Measurements from ENCODE around the gene DIO1. TPM values are rescaled to one million over a fixed set of nuclear protein-coding genes. Genes with fewer than 3 reads are reported as not detected.

The DIO1 gene
- total RNA-seq, 1 experiment from 2014 or later = not detected

DNA sequence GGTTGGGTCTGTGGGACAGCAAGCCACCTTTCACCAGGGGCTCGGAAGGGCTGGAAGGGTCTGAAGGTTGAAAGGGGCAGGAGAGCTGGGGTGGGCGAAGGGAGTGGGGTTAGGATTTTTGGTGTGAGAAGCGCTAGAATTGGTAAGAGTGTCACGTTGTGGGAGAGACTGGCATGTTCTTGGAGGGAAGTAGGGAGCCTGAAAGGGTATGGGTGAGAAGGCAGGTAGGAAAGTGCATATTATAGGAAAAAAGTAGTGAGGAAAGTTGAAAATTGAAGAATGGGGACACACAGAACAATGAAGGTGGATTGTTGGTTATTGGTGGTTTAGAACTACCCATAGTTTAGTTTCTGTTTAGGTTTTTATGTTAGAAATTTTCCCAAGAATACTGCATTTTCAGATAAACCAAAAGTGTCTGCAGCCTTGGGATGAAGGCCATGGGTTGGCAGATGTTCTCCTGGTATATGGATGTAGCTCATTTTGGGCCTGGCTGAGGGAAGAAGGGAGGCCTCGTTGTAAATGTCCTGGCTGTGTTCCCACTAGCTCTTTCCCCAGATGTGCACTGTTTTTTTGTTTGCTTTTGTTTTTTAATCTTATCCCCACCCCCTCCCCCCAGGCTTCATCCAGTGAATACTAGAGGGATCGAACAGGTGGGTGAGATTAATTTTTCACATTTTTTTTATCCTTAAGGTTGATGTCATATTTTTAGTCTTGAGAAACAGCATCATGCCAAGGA is 53.4 kb downstream of the DIO1 start:
- CTCF ChIA-PET = interaction anchor here (1.2 kb wide), 1 partner anchor 33 kb away, joined by 3 read pairs; no protein-coding TSS in a partner anchor
- peaks cover 4% of the 10 kb centered on the region for H3K4me1 ChIP-seq (ENCODE audit: insufficient read depth, low read length, poor library complexity, severe bottlenecking)
- TF ChIP-seq CTCF (conservative IDR thresholded peaks at IDR 0.05; ENCODE audit: low read depth, low read length) (no peak), EZH2 (IDR thresholded peaks at IDR 0.05; ENCODE audit: borderline replicate concordance, low read depth, low read length, poor library complexity, severe bottlenecking) (no peak)
- no peak for DNase-seq (ENCODE audit: low spot score)
- BruUV-seq (replicated peaks) = no TSS peak
- peak overlapping the region; percentile 47 for H3K27ac ChIP-seq (ENCODE audit: low read depth, low read length, poor library complexity, severe bottlenecking)
- POLR2A ChIA-PET (ENCODE audit: low non-redundant PET) = no interaction called here
- no peaks in the 10 kb centered on the region for H3K27me3 ChIP-seq (replicated peaks; ENCODE audit: insufficient read depth, low read depth, low read length, poor library complexity)
- H3K4me3 ChIP-seq (ENCODE audit: low read depth, low read length, poor library complexity, severe bottlenecking) = peak overlapping the region; percentile 63
- H3K9me3 ChIP-seq (ENCODE audit: low read depth, low read length, poor library complexity, severe bottlenecking) = no peaks in the 10 kb centered on the region
- intact Hi-C loops (cut with micrococcal nuclease; ENCODE audit: unreplicated experiment) = loop anchor here (5.0 kb wide), 1 partner anchor 70 kb away; no protein-coding TSS in a partner anchor
- no peaks in the 10 kb centered on the region for H3K36me3 ChIP-seq (ENCODE audit: insufficient read depth, low read length, poor library complexity, severe bottlenecking)

DNA sequence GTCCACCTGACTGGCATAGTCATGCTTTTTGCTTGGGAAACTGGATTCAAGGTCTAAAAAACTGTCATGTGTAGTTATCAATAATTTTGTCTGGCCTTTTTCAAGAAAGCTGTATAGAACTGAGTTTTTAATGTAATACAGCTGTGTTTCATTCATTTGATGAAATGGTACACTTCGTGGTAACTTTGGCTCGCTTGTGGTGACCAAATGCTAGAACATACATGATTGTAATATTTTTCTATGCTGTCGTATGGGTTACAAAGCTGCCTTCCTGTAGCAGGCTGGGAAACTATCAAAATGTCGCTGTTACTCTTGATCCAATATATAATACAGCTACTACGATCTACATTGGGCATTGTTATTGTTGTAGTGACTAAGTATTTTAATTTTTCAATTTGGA is 54.3 kb downstream of the DIO1 start:
- TF ChIP-seq EZH2 (IDR thresholded peaks at IDR 0.05; ENCODE audit: borderline replicate concordance, low read depth, low read length, poor library complexity, severe bottlenecking) (no peak), CTCF (conservative IDR thresholded peaks at IDR 0.05; ENCODE audit: low read depth, low read length) (no peak)
- intact Hi-C loops (cut with micrococcal nuclease; ENCODE audit: unreplicated experiment) = loop anchor here (5.0 kb wide), 1 partner anchor 71 kb away; no protein-coding TSS in a partner anchor
- POLR2A ChIA-PET (ENCODE audit: low non-redundant PET) = no interaction called here
- DNase-seq (ENCODE audit: low spot score) = no peak
- no TSS peak for BruUV-seq (replicated peaks)
- H3K27ac ChIP-seq (ENCODE audit: low read depth, low read length, poor library complexity, severe bottlenecking) = no peak overlapping the region
- H3K27me3 ChIP-seq (replicated peaks; ENCODE audit: insufficient read depth, low read depth, low read length, poor library complexity) = no peaks in the 10 kb centered on the region
- H3K4me1 ChIP-seq (ENCODE audit: insufficient read depth, low read length, poor library complexity, severe bottlenecking) = peaks cover 4% of the 10 kb centered on the region
- peaks cover 6% of the 10 kb centered on the region for H3K36me3 ChIP-seq (ENCODE audit: insufficient read depth, low read length, poor library complexity, severe bottlenecking)
- H3K4me3 ChIP-seq (ENCODE audit: low read depth, low read length, poor library complexity, severe bottlenecking) = no peak overlapping the region
- CTCF ChIA-PET = interaction anchor here (1.2 to 1.8 kb wide), 2 partner anchors 32 to 88 kb away, joined by 3 to 5 read pairs; no protein-coding TSS in a partner anchor
- no peaks in the 10 kb centered on the region for H3K9me3 ChIP-seq (ENCODE audit: low read depth, low read length, poor library complexity, severe bottlenecking)

- intact Hi-C loops (cut with micrococcal nuclease; ENCODE audit: unreplicated experiment) = loop anchor here (1.0 to 5.0 kb wide), 2 partner anchors 72 to 88 kb away; no protein-coding TSS in a partner anchor
Observed at GRCh38 chr1:53949023-53949990, 55.3 kb downstream of the DIO1 start.

More at GRCh38 chr1:53949023-53949990, 55.3 kb downstream of the DIO1 start:
- Histone ChIP-seq H3K4me3 (ENCODE audit: low read depth, low read length, poor library complexity, severe bottlenecking) (no peak overlapping the region), H3K4me1 (ENCODE audit: insufficient read depth, low read length, poor library complexity, severe bottlenecking) (peaks cover 4% of the 10 kb centered on the region), H3K27ac (ENCODE audit: low read depth, low read length, poor library complexity, severe bottlenecking) (no peak overlapping the region), H3K36me3 (ENCODE audit: insufficient read depth, low read length, poor library complexity, severe bottlenecking) (peaks cover 9% of the 10 kb centered on the region), H3K27me3 (replicated peaks; ENCODE audit: insufficient read depth, low read depth, low read length, poor library complexity) (no peaks in the 10 kb centered on the region), H3K9me3 (ENCODE audit: low read depth, low read length, poor library complexity, severe bottlenecking) (no peaks in the 10 kb centered on the region)
- TF ChIP-seq CTCF (conservative IDR thresholded peaks at IDR 0.05; ENCODE audit: low read depth, low read length) (peak; percentile 51), EZH2 (IDR thresholded peaks at IDR 0.05; ENCODE audit: borderline replicate concordance, low read depth, low read length, poor library complexity, severe bottlenecking) (no peak)
- peak; percentile 31 for DNase-seq (ENCODE audit: low spot score)
- BruUV-seq (replicated peaks) = no TSS peak
- ChIA-PET CTCF (interaction anchor here (1.8 kb wide), 1 partner anchor 89 kb away, joined by 5 read pairs; no protein-coding TSS in a partner anchor), POLR2A (ENCODE audit: low non-redundant PET) (interaction anchor here (0.5 kb wide), 1 partner anchor 80 kb away, joined by 7 read pairs; no protein-coding TSS in a partner anchor)

All from A673 (cell line).